IPS-20b (cell line): ENCODE results near the gene HRH1.

Experiments
- H3K27ac ChIP-seq: one replicate; pipeline ENCODE4 v1.5.1; 2013; ENCODE audit warnings: low read length
- H3K27me3 ChIP-seq: 2 replicates; pipeline ENCODE4 v1.6.1; 2013; ENCODE audit warnings: mild to moderate bottlenecking, low read length, inconsistent platforms; ENCODE audit not compliant: insufficient read depth
- H3K36me3 ChIP-seq: 2 replicates; pipeline ENCODE4 v1.6.1; 2013; ENCODE audit warnings: low read depth, mild to moderate bottlenecking, inconsistent platforms, low read length, moderate library complexity; ENCODE audit not compliant: insufficient read depth
- H3K4me1 ChIP-seq: 2 replicates; pipeline ENCODE4 v1.6.1; 2013; ENCODE audit warnings: mild to moderate bottlenecking, control low read depth, inconsistent platforms, low read length, moderate library complexity; ENCODE audit not compliant: insufficient read depth
- H3K4me3 ChIP-seq: 2 replicates; pipeline ENCODE4 v1.5.1; 2013; ENCODE audit warnings: mild to moderate bottlenecking, low read length, inconsistent platforms
- H3K9ac ChIP-seq: 2 replicates; pipeline ENCODE4 v1.6.1; 2013; ENCODE audit warnings: low read depth, mild to moderate bottlenecking, inconsistent platforms, low read length, moderate library complexity
- H3K9me3 ChIP-seq: 2 replicates; pipeline ENCODE4 v1.6.1; 2013; ENCODE audit warnings: mild to moderate bottlenecking, low read depth, low read length, inconsistent platforms; ENCODE audit not compliant: insufficient read depth

Gene HRH1

DNA sequence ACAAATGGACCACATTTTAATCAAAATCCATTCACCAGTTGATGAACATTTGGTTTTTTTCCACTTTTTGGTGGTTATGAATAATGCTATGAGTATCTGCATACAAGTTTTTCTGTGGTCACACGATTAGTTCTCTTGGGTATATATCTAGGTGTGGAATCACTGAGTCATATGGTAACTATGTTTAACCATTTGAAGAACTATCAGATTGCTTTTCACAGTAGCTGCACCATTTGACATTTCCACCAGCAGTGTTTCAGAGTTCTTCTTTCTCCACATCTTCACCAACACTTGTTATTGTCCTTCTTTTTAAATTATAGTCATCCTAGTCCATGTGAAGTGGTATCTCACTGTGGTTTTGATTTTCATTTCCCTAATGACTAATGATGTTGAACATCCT lies 84.6 kb downstream of the HRH1 start:
- Histone ChIP-seq H3K9ac (no peak overlapping the region), H3K27me3 (no peaks in the 10 kb centered on the region), H3K9me3 (no peaks in the 10 kb centered on the region), H3K27ac (no peak overlapping the region), H3K4me1 (peaks cover 2% of the 10 kb centered on the region; the same call in 1 of the 2 replicates), H3K4me3 (no peak overlapping the region), H3K36me3 (no peaks in the 10 kb centered on the region)

DNA sequence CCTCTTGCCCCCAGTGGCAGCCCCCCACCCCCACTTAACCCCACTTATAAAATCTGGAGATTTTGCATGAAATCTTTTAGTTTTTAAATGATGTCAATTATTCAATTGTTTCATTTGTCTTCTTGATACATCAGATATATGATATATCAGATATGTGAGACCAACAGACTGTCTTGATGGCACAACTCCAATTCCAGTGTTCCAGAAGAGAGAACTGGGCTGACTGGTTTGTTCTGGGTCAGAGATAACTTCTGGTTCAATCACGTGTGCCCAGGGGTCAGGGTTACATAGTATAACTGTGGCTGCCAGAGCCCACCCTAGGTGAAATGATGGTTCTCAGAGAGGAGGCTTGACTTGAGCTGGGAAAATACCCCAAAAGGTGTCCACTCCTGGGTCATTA lies 85.5 kb downstream of the HRH1 start:
- Histone ChIP-seq H3K9me3 (no peaks in the 10 kb centered on the region), H3K4me3 (no peak overlapping the region), H3K27ac (no peak overlapping the region), H3K27me3 (no peaks in the 10 kb centered on the region), H3K4me1 (peaks cover 2% of the 10 kb centered on the region; the same call in 1 of the 2 replicates), H3K9ac (no peak overlapping the region), H3K36me3 (no peaks in the 10 kb centered on the region)

DNA sequence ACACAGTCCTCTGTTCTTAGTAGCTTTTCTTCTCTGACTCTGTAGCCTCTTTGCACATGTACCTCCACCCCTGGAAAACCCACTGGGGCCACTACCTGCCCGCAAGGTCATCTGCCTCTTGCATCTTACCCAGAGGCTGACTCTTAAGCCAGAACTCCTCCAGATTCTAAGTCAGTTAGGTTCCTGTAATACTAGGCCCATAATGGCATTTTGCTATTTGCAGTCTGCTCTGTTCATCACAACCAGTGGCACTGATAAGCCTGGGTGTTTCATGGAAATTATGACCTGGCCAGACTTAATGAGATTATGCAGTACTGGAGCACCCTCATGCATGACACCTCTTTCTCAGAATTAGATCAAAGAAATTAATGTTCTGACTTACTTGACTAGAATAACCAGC lies 86.2 kb downstream of the HRH1 start:
- Histone ChIP-seq H3K36me3 (no peaks in the 10 kb centered on the region), H3K9me3 (no peaks in the 10 kb centered on the region), H3K27ac (no peak overlapping the region), H3K27me3 (no peaks in the 10 kb centered on the region), H3K4me3 (no peak overlapping the region), H3K4me1 (peaks cover 2% of the 10 kb centered on the region; the same call in 1 of the 2 replicates), H3K9ac (no peak overlapping the region)

DNA sequence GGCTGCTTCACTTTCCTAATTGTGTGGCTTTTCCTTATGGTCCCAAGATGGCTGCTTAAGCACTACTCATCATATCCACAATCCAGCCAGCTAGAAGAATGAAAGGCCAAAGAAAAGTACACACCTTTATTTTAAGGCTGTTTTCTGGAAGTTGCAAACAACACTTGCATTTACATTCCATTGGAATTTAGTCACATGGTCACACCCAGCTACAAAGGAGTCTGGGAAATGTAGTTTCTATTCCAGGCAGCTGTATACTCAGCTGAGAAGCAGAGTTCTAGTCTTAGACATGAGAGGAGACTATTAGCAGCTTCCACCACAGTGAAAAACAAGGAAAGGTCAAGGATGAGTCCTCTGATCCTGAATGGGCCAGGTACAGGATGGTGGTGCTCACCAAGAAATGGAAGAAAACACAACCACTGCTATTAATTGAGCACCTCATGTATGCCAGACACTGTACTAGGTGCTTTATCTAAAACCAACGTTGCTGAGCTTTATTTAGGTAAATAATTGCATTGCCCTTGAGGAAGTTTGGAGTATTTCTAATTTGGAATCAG lies 89.9 kb downstream of the HRH1 start:
- H3K27me3 ChIP-seq: no peaks in the 10 kb centered on the region
- no peak overlapping the region for H3K4me3 ChIP-seq
- no peak overlapping the region for H3K27ac ChIP-seq
- H3K9me3 ChIP-seq: no peaks in the 10 kb centered on the region
- no peaks in the 10 kb centered on the region for H3K4me1 ChIP-seq
- no peaks in the 10 kb centered on the region for H3K36me3 ChIP-seq
- H3K9ac ChIP-seq: no peak overlapping the region

DNA sequence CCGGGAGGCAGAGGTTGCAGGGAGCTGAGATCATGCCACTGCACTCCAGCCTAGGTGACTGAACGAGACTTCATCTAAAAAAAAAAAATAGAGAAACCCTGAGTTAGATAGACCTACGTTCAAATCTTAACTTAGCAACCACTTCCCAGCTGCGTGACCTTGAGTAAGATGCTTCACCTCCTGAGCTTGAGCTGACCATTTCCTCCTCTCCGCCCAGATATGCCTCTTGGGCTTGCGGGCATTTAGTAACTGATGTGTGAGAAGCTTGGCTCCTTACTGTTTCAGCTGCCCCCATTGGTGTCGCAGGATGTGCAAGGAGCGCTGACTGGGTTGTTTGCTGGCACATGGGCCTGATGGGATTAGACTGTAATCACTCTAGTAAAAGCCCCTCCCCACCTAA lies 91.0 kb downstream of the HRH1 start:
- Histone ChIP-seq H3K4me3 (no peak overlapping the region), H3K36me3 (no peaks in the 10 kb centered on the region), H3K27ac (no peak overlapping the region), H3K9me3 (no peaks in the 10 kb centered on the region), H3K9ac (no peak overlapping the region), H3K27me3 (no peaks in the 10 kb centered on the region), H3K4me1 (no peaks in the 10 kb centered on the region)

DNA sequence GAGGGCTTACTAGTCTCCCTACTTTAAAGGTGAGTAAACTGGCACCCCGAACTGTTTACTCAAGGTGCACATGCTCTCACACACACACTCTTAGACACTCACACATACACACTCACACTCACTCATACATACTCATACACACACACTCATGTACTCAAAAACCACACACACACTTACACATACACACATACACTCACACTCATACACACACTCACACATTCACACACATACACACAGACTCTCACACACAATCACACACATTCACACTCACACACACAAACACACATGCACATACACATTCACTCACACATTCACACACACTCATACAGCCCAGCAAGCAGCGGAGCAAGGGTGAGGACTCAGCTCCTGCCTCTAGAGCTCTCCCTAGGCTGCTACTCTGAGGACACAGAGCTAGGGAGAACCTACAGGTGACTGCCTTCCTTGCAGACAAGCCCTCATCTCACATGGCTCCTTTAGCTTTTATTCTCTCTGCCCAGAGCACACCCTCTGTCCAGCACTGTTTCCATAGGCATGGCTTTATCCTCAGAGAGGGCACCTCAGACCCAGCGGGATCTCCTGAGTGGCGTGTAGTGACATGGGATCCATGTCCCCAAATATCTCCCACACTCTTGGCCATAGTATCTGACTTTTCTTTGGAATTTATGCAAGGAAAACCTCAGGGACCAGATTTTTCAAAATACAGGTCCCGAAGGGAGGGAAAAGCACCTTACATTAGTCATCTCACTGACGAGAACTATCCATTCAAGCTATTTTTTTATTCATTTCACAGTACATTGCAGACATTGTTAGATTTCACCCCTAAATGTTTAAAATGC lies 91.8 kb downstream of the HRH1 start:
- H3K27ac ChIP-seq: no peak overlapping the region
- no peaks in the 10 kb centered on the region for H3K9me3 ChIP-seq
- H3K36me3 ChIP-seq: no peaks in the 10 kb centered on the region
- no peak overlapping the region for H3K9ac ChIP-seq
- H3K4me1 ChIP-seq: no peaks in the 10 kb centered on the region
- no peaks in the 10 kb centered on the region for H3K27me3 ChIP-seq
- no peak overlapping the region for H3K4me3 ChIP-seq

DNA sequence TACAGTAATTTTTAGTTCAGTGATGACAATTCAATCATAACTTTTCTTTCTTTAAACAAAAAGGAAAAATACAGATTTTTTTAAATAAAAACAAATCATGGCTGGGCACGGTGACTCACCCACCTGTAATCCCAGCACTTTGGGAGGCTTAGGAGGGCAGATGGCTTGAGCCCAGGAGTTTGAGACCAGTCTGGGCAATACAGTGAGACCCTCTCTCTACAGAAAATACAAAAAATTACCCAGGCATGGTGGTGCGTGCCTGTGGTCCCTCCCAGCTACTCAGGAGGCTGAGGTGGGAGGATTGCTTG lies 92.3 kb downstream of the HRH1 start:
- no peaks in the 10 kb centered on the region for H3K4me1 ChIP-seq
- H3K9me3 ChIP-seq: no peaks in the 10 kb centered on the region
- H3K27me3 ChIP-seq: no peaks in the 10 kb centered on the region
- H3K36me3 ChIP-seq: no peaks in the 10 kb centered on the region
- no peak overlapping the region for H3K4me3 ChIP-seq
- no peak overlapping the region for H3K27ac ChIP-seq
- H3K9ac ChIP-seq: no peak overlapping the region

DNA sequence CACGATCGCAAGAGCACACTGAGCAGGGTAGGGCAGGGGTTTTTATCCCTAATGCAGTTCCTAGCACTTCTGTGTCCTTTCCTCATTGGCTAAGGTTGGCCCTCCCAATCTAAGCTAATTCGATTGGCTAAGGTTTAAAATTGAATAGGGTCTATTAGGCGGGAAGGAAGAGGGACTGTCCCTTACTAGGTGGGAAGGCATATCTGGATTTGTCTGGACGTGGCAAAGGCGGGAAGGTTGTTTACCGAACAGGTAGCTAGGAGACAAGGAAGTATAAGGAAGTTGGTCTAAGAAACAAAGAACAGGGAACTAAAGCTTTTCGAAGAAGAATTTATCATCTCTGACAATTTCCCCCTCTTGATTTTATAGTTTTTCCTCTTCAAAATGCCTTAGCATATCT lies 93.1 kb downstream of the HRH1 start:
- Histone ChIP-seq H3K4me1 (no peaks in the 10 kb centered on the region), H3K4me3 (no peak overlapping the region), H3K27me3 (no peaks in the 10 kb centered on the region), H3K27ac (no peak overlapping the region), H3K36me3 (no peaks in the 10 kb centered on the region), H3K9me3 (no peaks in the 10 kb centered on the region), H3K9ac (no peak overlapping the region)

DNA sequence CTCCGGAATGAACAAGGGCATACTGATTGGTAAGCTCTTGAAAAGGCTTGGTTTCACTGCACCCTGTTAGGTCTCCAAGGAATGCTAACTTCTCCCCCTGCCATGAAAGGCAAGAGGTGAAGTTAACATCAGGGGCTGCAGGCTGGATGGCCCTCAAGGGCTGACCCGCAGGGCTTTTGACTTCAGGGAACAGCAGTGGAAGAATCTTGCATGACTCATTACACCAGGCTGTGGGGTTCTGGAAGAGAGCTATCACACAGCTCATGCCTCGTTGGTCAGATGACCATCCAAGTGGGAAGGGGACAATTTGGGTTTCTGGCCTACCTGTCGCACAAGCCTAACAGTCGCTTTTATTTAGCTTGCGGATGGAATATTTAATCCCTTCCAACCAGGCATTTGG lies 94.3 kb downstream of the HRH1 start:
- H3K27me3 ChIP-seq: no peaks in the 10 kb centered on the region
- no peaks in the 10 kb centered on the region for H3K4me1 ChIP-seq
- no peak overlapping the region for H3K4me3 ChIP-seq
- H3K9ac ChIP-seq: no peak overlapping the region
- H3K27ac ChIP-seq: no peak overlapping the region
- H3K9me3 ChIP-seq: no peaks in the 10 kb centered on the region
- no peaks in the 10 kb centered on the region for H3K36me3 ChIP-seq

DNA sequence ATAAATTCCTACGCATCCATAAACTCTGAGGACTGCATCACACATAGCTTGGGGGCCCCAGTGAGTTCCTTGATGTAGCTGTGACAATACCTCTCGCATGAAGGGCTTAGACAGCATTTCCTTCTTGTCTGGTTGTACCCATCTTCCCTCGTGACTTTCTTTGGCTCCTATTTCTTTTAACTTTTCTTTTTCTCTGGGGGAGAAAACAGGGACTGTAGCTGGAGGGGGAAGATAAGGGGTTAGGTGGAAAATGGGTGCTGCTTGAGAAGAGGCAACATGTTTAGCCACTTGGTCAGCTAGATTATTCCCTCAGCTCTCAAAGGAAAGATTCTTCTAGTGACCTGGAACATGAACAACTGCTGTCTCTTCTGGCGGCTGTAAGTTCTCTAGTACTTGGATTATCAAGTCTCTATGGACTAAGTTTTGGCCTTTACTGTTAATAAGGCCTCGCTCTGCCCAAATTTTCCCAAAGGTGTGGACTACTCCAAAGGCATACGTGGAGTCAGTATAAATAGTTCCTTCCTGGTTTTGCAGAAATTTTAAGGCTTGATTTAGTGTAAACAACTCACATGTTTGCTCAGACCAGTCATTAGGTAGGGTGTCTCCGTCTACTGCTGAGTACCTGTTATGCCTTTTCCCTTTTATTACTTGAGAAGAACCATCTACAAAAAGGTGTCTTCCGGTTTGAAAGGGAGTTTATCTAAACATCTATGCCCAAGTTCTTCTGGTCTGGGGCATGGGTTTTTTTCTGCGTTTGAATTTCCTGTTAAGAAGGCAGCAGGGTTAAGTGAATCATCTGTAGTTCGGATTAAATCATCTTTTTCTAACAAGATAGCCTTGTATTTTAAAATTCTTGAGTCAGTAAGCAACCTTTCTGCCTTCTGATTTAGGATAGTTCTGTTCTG lies 96.9 kb downstream of the HRH1 start:
- H3K27ac ChIP-seq: no peak overlapping the region
- H3K27me3 ChIP-seq: no peaks in the 10 kb centered on the region
- H3K9ac ChIP-seq: no peak overlapping the region
- no peaks in the 10 kb centered on the region for H3K36me3 ChIP-seq
- no peak overlapping the region for H3K4me3 ChIP-seq
- no peaks in the 10 kb centered on the region for H3K9me3 ChIP-seq
- H3K4me1 ChIP-seq: no peaks in the 10 kb centered on the region

DNA sequence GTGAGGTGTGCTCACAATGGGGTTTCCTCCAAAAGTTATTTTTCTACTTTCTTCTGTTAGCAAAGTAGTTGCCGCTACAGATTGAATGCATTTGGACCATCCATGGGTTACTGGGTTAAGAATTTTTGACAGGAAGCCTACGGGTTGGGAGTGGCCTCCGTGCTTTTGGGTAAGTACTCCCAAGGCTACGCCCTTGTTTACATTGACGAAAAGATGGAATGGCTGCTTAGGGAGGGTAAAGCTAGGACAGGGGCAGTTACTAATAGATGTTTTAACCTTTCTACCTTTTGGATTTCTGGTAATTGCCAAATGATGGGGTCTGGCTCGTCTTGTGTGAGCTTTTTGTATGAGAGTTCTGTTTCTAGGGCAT lies 97.5 kb downstream of the HRH1 start:
- no peak overlapping the region for H3K9ac ChIP-seq
- H3K9me3 ChIP-seq: no peaks in the 10 kb centered on the region
- no peaks in the 10 kb centered on the region for H3K27me3 ChIP-seq
- H3K4me1 ChIP-seq: no peaks in the 10 kb centered on the region
- no peak overlapping the region for H3K27ac ChIP-seq
- H3K36me3 ChIP-seq: no peaks in the 10 kb centered on the region
- H3K4me3 ChIP-seq: no peak overlapping the region

DNA sequence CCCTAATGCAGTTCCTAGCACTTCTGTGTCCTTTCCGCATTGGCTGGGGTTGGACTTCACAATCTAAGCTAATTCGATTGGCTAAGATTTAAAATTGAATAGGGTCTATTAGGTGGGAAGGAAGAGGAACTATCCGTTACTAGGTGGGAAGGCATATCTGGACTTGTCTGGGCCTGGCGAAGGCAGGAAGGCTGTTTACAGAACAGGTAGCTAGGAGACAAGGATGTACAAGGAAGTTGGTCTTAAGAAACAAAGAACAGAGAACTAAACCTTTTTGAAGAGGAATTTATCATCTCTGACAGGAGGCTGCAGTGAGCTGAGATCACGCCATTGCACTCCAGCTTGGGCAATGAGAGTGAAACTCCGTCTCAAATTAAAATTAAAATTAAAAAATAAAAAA lies 100.6 kb downstream of the HRH1 start:
- no peak overlapping the region for H3K4me3 ChIP-seq
- no peaks in the 10 kb centered on the region for H3K36me3 ChIP-seq
- no peaks in the 10 kb centered on the region for H3K9me3 ChIP-seq
- no peaks in the 10 kb centered on the region for H3K4me1 ChIP-seq
- H3K9ac ChIP-seq: no peak overlapping the region
- no peaks in the 10 kb centered on the region for H3K27me3 ChIP-seq
- H3K27ac ChIP-seq: no peak overlapping the region
